Left lung (tissue), 10 donors: ENCODE results near the gene SLC12A4. TPM values are rescaled to one million over a fixed set of nuclear protein-coding genes. Genes with fewer than 3 reads are reported as not detected.
"Not testable (repeated sequence)": the region's sequence is repeated elsewhere in the genome, so short reads cannot be mapped to it uniquely, and the experiment has no call there.

Source experiments
- ATAC-seq: fragments of 200-7000 bp; cut with Tn5 transposase; one replicate; pipeline ENCODE4 v1.9.1; 2020; ENCODE audit warnings: moderate library complexity
- DNase-seq, 4 donors: peaks; one replicate each; pipeline ENCODE4 v3.0.0-alpha.2; 2013 to 2020
- H3K27ac ChIP-seq, 2 donors: fragments of 200-600 bp; sonication (generic) in 1 of 2; one replicate each; pipeline versions ENCODE4 v1.5.0 to v1.8.0; 2020 to 2021
- H3K27me3 ChIP-seq, 2 donors: fragments of 200-600 bp; sonication (generic) in 1 of 2; one replicate each; pipeline versions ENCODE4 v1.5.0 to v1.8.0; 2020 to 2021
- H3K36me3 ChIP-seq, 2 donors: fragments of 200-600 bp; sonication (generic) in 1 of 2; one replicate each; pipeline versions ENCODE4 v1.5.0 to v1.8.0; 2020 to 2021
- H3K4me1 ChIP-seq, 2 donors: fragments of 200-600 bp; one replicate each; pipeline ENCODE4 v1.8.0; 2021
- H3K4me3 ChIP-seq, 2 donors: fragments of 200-600 bp; sonication (generic) in 1 of 2; one replicate each; pipeline versions ENCODE4 v1.5.0 to v1.8.0; 2020 to 2021; ENCODE audit warnings: mild to moderate bottlenecking in 1 of 2
- H3K9me3 ChIP-seq, 2 donors: fragments of 200-600 bp; sonication (generic) in 1 of 2; one replicate each; pipeline versions ENCODE4 v1.5.0 to v1.8.0; 2020 to 2021
- CTCF ChIP-seq, 2 donors: fragments of 200-600 bp; sonication (generic) in 1 of 2; IDR thresholded peaks; one replicate each; pipeline versions ENCODE4 v1.5.0 to v1.8.0; 2021; ENCODE audit warnings: antibody characterized with exemption in 2 of 2
- intact Hi-C, 2 donors: fragments of 100-400 bp; cut with DNase I; formaldehyde crosslinking; loops; one replicate each; pipeline versions ENCODE4 v1.11.2 to v1.14.2; 2022
- polyA plus RNA-seq, 6 donors: library from polyadenylated mRNA; unstranded; fragments of 120-200 nt; gene quantifications; one replicate each; pipeline ENCODE4 v1.2.1, GENCODE V29; 2013; ENCODE audit not compliant: insufficient read length in 6 of 6
- total RNA-seq, 2 donors: library from RNA; stranded (reverse); fragmentation: NEBNext Ultra II Directional; extraction: Animal tissue kit (Norgen Biotek cat#: 25700); gene quantifications; one replicate each; pipeline ENCODE4 v1.2.1, GENCODE V29; 2021
- donor health status: DM: no; HTN: yes; CAD: no.
- donor health status: DM: no; HTN: no; CAD: no.

The SLC12A4 gene
- total and polyA plus RNA-seq, 8 donors: 42.6 to 121 (median 52.7) TPM

GRCh38 chr16:67975321-67976105 lies 7.1 kb upstream of the SLC12A4 start:
- TF ChIP-seq CTCF (IDR thresholded peaks at IDR 0.05): no peak
- ATAC-seq (no peak), DNase-seq (no peak)
- H3K4me3 ChIP-seq: no peak overlapping the region
- no peak overlapping the region for H3K27ac ChIP-seq
- H3K4me1 ChIP-seq: no peaks in the 10 kb centered on the region
- intact Hi-C loops: no loop called here
- H3K27me3 ChIP-seq: peaks cover 0 to 7% of the 10 kb centered on the region in 2 donors
- no peaks in the 10 kb centered on the region for H3K9me3 ChIP-seq
- H3K36me3 ChIP-seq: no peaks in the 10 kb centered on the region

GRCh38 chr16:67972285-67972684 lies 3.8 kb upstream of the SLC12A4 start:
- intact Hi-C loops, H3K4me3 ChIP-seq, ATAC-seq, DNase-seq, H3K36me3 ChIP-seq, H3K27ac ChIP-seq, H3K9me3 ChIP-seq, H3K27me3 ChIP-seq: not testable (repeated sequence)
- H3K4me1 ChIP-seq: peaks cover 1 to 15% of the 10 kb centered on the region in 2 donors

GRCh38 chr16:67971111-67971510 lies 2.7 kb upstream of the SLC12A4 start:
- no peaks in the 10 kb centered on the region for H3K9me3 ChIP-seq
- ATAC-seq (no peak), DNase-seq (no peak)
- no peak for TF ChIP-seq CTCF (IDR thresholded peaks at IDR 0.05)
- intact Hi-C loops: no loop called here
- no peak overlapping the region for H3K27ac ChIP-seq
- H3K4me3 ChIP-seq: no peak overlapping the region
- H3K4me1 ChIP-seq: peaks cover 13 to 26% of the 10 kb centered on the region in 2 donors
- H3K27me3 ChIP-seq: no peaks in the 10 kb centered on the region
- no peaks in the 10 kb centered on the region for H3K36me3 ChIP-seq

- TF ChIP-seq CTCF (IDR thresholded peaks at IDR 0.05): no peak
- no peak for ATAC-seq
- Histone ChIP-seq H3K9me3 (no peaks in the 10 kb centered on the region), H3K27me3 (no peaks in the 10 kb centered on the region), H3K27ac (peak overlapping the region; percentile 88 to 93), H3K36me3 (no peaks in the 10 kb centered on the region), H3K4me1 (peaks cover 23 to 40% of the 10 kb centered on the region in 2 donors), H3K4me3 (peak overlapping the region; percentile 81 to 92)
- no peak for DNase-seq
- intact Hi-C loops: no loop called here
Observed at GRCh38 chr16:67969254-67970039, 1.0 kb upstream of the SLC12A4 start.

- intact Hi-C loops: no loop called here
- peak overlapping the region; percentile 81 to 92 for H3K4me3 ChIP-seq
- H3K36me3 ChIP-seq: no peaks in the 10 kb centered on the region
- peak in 2 of 4 donors; percentile 35 to 89 for DNase-seq
- no peaks in the 10 kb centered on the region for H3K27me3 ChIP-seq
- H3K4me1 ChIP-seq: peaks cover 23 to 55% of the 10 kb centered on the region in 2 donors
- peak overlapping the region; percentile 88 to 93 for H3K27ac ChIP-seq
- no peak for TF ChIP-seq CTCF (IDR thresholded peaks at IDR 0.05)
- H3K9me3 ChIP-seq: no peaks in the 10 kb centered on the region
- ATAC-seq: peak; percentile 44
Observed at GRCh38 chr16:67967958-67968399, 458 bp downstream of the SLC12A4 start.
